Erythroblast (primary cell): ENCODE results near the gene ARPIN.

ENCODE experiments used
- GATA1 ChIP-seq: IDR thresholded peaks from 2 replicates; pipeline ENCODE4 v1.6.1; 2011; ENCODE audit warnings: low read depth, mild to moderate bottlenecking, control low read depth, low read length, moderate library complexity
- POLR2A ChIP-seq: IDR thresholded peaks from 2 replicates; pipeline ENCODE4 v1.6.1; 2011; ENCODE audit warnings: mild to moderate bottlenecking, low read length

GRCh38 chr15:89898146-89898545 is 14.6 kb downstream of the ARPIN start:
- TF ChIP-seq POLR2A (no peak), GATA1 (no peak)
